NCI-H510A (cell line): ENCODE measurements around the gene MESD.
"Not testable (repeated sequence)": the region's sequence is repeated elsewhere in the genome, so short reads cannot be mapped to it uniquely, and the experiment has no call there.

Experiments
- DNase-seq: peaks from one replicate; lab custom pipeline; 2025; lab: John Stamatoyannopoulos, UW

MESD gene

DNA sequence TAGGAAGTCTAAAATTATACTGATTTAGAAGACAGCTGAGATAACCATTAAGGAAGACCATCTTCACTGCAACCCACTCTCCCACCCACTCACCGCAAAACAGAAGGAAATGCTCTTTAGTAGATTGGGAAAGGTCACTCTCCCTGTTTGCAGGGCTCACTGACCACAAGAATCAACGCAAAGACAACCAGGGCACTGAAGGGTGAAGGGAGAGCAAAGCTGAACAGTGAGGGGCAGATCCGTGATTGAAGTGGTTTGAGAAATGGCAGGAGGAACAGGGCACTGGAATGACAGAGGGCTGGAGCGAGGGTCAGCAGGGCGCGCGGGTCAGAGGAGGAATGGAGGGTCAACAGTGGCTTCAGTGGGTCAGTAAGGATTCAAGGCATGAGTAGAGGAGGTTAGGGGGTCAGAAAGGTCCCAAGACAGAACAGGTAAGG is 520 bp downstream of the MESD start:
- DNase-seq: no peak

DNA sequence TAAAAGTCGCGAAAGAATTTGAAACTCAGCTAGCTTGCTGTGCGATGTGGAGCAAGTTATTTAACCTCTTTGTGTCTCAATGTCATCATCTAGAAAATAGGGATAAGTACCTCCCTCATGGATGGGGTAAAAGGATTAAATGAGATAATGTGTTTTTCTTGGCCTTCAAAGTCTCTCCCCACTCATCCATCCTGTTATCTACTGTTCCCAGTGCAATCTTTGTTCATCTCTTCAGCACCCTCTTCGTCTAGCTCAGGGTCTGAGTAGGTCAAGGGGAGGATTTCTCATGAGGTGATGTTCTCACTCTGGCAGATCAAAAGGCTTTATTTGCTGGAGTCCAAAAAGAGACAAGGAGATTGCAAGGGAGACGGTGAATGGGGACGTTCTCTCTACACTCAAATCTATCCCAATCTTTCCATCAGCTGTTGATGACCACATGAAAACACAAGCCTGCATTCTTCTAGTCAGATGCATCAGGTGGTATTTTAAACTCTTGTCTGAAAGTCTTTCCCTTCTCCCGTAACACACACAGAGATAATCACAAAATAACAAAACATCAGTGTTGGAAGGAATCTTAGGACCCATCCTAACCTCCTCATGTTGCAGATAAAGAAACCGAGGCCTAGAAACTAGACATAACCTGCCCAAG is 1.3 kb downstream of the MESD start:
- no peak for DNase-seq

DNA sequence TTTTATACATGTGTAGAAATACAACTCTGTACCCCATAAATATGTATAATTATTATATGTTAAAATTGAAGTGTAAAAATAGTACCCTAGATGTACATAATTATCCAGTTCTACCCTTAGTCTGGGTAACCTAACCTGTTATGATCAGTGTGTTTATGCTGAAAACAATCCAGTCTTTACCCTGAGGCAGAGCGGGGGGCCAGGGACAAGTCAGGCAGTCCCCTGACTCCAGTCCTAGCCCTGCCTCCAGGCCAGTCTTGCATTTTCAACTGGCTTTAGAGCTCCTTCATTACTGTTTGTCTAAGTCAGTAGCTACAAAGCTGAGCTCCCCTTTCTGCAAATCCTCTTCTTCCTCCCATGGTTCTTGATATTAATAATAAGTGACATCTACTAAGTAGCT is 3.1 kb downstream of the MESD start:
- no peak for DNase-seq

DNA sequence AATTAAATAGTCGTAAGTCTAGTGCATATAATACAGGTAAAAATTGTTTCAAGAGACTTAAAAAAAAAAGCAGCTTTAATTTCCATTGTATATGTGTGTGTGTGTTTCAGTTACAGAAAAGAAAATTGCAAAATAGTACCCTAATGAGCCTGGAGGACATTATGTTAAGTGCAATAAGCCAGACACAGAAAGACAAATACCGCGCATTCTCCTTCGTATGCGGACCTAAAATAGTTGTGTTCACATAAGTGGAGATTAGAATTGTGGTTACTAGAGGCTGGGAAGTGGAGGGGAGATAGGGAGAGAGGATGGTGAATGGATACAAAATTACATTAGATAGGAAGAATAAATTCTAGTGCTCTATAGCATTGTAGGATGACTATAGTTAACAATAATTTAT is 3.6 kb downstream of the MESD start:
- no peak for DNase-seq

DNA sequence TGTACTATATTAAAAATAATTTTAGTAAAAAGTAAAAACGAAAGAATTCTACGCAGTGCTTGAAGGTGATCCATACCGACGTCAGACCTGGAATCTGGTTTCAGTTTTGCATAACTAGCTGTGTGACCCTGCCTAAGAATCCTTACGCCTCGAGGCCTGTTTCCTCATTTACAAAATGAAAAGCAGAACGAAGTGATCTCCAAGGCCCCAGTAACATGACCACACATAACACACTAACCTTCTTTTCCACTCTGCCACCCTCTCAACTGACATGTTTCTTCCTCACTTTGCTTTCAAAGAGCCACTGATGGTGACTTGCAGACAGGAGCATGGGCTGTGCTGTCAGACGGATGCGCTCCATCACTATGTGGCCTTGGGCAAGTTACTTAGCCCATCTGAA is 4.8 kb downstream of the MESD start:
- DNase-seq: no peak

DNA sequence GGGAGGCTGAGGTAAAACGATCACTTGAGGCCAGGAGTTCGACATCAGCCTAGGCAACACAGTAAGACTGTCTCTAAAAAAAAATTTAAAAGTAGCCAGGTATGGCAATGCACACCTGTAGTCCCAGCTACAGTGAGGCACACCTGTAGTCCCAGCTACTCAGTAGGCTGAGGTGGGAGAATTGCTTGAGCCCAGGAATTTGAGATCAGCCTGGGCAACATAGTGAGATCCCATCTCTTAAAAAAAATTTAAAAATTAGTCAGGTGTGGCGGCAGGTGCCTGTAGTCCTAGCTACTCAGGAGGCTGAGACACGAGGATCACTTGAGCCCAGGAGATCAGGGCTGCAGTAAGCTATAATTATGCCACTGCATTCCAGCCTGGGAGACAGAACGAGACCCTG is 6.8 kb downstream of the MESD start:
- DNase-seq: no peak

DNA sequence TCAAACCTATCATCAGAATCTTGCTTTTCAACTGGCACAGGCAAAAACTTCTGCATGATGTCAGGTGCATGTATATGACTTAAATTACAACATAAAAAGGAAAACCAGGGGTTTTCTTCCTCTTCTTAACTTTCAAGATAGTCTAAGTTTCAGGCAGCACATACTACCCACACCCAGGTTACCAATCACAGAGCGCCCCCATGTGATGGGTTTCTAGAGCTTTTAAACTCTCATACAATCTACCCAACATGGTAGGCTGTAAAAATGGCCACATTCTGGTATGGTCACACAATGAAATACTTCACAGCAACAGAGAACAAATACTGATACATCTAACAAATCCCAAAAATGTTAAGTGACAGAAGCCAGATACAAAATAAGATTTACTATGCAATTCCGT is 7.4 kb downstream of the MESD start:
- DNase-seq: no peak

DNA sequence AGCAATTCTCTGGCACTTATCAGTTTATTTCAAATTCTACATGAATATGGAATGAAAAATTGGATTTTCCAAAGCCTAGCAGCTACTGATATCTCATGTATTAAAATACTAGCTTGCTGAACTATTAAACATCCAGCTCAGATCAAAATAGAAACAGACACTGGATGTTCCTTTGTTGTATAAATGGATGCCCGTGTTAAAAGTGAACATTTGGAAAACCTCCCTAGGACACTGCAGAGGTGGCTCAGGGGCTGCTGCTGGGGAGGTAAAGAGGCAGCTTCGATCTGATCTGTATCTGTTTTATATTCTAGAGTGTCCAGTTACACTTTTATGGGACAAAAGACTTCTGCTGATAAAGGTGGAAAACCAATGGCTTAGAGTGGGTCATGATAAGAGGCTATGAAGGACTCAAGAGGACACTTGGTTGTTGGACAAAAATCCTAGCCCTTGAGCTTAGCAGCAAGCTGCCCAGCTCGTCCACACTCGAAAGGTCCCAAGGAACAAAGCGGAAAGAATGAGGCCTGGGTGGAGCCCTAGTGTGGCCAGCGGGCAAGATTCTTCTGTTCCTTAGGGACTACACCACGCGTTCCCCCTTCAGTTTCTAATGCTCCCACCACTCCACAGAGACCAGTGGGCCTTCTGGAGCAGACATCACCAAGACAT is 9.9 kb downstream of the MESD start:
- no peak for DNase-seq

DNA sequence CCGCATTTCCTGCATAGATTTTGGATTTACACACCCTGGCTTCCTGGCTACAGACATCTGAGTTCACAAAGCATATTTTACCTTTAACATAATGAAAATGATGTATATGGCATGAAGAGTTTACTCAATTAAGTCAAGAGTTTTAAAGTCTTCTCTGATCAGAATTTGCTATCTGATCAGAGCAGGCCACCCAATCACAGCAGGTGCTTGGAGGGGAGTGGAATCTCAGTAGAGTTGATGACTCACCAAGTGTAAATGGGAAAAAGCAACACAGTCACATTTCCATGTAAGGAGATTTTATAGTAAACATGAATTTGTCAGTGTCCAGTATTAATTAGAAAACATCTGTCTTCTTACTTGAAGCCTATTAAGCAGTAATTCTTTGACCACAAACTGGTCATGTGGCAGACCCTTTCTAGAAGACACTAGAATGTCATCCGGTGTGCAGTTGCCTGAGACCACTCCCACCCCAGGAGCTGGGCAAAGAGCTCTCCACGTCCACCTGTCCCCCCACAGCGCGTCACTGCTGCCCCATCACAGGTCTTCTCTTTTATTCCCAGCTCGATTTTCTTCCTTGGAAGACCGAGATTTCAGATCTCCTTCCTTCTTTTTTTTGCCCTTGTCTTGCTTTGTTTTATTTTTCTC is 10.8 kb downstream of the MESD start:
- DNase-seq: no peak

DNA sequence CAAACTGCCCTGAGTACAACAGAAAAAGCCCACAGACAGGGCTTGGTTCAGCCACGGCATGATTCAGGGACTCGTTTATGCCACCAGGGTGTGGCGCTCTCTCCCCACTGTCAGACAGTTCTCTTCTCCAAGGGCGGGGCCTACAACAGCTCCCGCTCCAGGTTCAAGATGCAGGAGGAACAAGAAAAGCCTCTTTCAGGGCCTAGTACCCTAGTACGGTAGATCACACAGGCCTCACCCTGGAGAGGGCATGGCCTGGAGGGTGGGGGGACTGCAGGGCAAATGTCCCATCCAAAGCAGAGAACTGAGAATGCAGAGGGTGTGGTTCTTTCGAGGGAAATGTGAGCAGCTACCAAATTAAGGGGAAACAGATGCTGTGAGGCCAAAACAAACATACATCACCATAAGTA is 12.0 kb downstream of the MESD start:
- DNase-seq: peak; percentile 49

DNA sequence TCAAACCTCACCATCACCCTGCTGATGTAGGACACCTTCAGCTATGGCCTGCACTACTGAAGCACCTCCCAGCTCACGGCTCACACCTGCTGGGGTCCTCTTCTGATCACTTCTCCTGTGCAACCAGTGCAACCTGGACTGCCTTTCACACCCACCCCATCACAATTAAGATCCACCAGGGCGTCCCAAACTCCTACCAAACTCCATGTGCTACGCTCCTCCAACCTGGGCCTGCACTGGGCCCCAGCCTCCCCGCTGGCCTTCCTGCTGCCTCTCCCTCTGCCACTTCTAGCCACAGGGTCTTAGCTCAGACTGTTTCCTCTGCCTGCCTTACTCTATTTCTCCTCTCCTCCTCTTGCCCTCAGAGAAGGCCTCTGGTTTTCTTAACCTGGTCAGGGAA is 12.8 kb downstream of the MESD start:
- no peak for DNase-seq

DNA sequence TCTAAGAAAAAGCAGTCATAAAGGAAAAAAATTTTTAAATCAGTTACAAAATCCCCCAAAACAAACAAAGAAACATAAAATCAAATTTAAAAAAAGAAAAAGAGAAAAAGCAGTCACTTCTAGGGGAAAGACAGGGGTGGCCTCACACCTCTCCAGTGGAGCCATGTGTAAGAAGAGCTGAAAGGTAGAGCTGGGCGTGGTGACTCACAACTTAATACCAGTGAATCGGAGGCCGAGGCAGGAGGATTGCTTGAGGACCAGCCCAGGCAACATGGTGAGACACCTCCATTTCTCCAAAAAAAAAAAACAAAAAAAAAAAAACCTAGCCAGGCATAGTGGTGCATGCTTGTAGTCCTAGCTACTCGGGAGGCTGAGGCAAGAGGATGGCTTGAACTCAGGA is 14.7 kb downstream of the MESD start:
- no peak for DNase-seq

DNA sequence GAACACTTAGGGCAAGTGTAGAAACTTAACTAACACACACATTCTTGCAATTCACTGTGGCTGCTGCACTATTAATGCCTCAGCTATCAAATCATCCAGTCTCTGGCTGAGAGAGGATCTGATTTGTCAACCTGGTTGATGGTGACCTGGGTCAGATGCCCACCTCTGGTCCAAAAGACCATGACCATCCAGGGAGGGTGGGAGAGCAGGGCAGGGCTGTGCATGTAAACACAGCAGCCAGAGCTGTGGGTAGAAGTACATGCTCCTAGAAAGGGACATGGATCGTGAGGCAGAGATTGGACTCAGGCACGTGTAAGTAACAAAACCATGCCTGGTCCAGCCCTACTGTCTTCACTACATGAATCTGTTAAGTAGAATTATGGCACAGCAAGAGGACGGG is 17.3 kb downstream of the MESD start:
- no peak for DNase-seq

DNA sequence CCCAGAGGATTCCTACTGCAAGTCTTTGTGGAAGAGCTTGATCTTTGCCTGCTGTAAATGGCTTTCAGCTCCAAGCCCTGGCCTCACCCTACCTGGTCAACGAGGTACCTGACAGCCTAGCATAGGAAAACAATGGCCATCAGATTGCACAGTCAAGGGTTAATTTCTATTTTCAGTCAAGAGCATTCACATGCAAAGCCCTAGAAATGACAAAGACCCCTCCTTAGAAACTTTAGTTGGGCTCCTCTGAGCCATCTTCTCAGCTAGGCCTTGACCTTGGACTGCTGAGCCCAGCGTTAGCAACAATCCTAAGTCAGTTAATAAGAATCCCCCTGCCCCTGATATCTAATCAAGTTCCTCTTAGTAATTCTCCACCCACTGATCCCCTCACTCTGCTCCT is 18.5 kb downstream of the MESD start:
- DNase-seq: no peak

DNA sequence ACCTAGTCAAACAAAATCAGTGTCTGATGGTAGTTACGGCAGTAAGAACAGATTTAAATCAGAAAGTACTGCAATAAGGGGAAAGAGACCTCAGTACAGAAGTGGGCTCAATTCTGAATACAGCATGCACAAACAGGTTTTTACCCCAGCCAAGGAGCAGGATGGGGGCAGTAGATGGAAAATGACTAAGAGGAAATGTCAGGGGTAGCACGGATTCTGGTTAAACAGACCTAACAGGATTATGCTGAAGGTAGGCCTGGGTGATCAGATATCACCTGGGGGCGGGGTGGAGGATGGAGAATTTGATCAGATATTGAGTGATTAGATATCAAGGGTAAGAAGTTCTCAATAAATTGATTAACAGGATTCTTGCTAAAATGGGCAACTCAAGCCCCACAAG is 19.0 kb downstream of the MESD start:
- DNase-seq: no peak

DNA sequence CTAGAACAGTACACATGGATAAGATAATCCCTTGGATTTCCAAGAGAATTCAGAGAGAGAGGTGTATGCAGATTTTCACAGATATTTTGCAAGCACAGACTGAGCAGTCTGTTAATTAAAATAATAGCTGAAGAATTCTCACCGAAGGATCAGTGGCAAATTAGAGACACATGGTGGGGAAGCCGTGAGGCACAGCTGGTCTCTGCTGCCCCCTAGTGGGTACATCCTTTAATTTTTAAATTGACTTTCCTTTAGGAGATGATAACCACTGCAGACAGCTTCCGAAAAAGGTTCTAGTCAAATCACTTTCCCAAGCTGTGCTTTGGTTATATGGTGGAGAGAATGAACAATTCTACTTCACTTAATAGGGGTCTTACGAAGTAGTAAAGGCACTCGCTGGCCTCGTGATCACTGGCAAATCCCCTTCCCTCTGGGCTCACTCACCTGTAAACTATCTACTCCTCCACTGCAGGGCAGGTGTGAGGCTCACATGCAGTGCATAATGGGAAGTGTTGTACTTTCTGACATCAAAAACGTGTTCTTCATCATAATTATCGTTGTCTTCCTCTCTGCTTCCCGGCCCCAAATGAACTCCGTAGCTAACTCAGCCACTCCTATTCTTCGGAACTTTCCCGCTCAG is 19.5 kb downstream of the MESD start:
- DNase-seq: no peak

DNA sequence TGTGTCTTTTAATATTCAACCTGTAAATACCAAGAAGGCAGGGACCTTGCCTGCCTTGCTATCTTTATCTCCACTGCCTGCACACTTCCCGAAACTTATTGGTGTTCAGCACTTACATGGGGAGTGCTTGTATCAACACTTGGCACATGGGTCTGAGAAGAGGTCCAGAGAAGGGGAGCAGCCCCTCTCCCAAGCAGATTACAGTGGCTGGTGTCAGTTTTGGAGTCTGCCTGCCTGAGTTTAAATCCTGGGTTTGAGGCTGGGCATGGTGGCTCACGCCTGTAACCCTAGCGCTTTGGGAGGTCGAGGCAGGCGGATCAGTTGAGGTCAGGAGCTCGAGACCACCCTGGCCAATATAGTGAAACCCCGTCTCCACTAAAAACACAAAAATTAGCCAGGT is 20.3 kb downstream of the MESD start:
- no peak for DNase-seq

DNA sequence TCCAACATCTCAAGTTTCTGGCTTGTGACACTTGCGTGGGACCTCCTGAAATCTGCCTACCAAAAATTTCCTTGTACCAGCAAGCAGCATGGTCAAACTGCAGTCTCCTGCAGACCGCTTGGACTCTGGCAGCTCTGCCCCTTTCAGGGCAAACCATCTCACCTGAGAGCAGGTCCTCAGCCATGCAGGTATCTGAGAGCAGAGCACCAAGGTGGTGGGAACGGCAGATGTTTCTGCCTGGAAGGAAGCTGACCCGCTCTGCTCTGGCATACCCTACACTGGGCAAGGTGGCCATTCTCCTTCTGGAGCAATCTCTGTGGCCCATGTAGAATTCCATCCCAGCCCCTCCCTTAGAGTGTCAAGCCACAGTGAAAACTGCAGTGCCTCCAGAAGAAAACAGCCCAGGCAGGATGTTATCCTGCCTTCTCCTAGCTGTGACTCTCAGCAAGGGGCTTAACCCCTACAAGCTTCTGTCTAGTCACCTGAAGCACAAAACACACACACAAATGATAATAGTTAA is 21.6 kb downstream of the MESD start:
- DNase-seq: no peak

DNA sequence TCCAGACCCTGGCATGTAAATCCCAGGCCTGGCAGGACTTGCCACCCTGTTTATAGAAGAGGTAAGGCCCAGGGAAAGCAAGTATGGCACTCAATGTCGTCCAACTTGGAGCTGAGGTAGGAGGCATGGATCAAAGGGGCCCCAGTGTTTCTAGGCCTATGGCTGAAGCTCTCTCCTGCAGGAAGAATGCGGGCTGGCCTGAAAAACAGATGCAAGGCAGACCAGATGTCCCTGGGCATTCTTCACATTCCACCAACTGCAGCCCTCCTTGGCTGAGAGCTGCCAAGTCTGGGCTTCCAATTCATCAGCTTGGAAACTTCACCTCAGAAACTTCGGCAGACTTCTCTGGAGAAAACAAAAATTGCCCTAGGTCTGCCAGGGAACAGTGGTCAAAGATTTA is 22.2 kb downstream of the MESD start:
- no peak for DNase-seq

DNA sequence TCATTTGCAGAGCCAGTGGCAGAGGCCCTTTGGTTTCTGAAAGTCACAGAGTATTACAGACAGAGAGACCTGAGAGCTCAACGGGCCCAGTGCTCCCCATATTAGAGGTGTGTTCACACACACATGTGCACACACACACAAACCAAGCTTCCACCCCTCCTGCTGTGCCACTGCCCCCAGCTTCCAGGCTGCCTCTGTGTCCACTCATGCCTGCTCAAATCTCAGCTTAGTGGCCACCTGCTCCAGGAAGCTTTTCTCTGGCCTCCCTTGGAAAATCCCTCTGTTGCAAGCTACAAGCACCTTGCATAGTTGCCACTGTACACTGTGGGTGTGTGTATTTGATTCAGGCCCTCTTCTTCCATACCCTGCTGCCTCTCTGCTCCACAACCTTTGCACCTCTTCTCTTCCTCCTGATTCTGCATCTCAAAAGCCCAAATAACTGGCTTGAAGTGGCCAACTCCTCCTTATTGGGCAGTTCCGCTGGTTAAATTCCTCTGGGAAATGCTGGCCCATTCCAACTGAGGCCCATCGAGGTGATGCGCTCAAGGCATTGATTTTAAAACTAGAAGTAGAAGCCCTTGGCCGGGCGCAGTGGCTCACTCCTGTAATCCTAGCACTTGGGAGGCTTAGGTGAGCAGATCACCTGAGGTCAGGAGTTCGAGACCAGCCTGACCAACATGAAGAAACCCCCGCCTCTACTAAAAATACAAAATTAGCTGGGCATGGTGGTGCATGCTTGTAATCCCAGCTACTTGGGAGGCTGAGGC is 23.0 kb downstream of the MESD start:
- DNase-seq: no peak

DNA sequence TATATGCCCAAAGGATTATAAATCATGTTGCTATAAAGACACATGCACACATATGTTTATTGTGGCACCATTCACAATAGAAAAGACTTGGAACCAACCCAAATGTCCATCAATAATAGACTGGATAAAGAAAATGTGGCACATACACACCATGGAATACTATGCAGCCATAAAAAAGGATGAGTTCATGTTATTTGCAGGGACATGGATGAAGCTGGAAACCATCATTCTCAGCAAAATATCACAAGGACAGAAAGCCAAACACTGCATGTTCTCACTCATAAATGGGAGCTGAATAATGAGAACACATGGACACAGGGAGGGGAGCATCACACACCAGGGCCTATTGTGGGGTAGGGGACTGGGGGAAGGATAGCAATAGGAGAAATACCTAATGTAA is 24.2 kb downstream of the MESD start:
- not testable (repeated sequence) for DNase-seq

DNA sequence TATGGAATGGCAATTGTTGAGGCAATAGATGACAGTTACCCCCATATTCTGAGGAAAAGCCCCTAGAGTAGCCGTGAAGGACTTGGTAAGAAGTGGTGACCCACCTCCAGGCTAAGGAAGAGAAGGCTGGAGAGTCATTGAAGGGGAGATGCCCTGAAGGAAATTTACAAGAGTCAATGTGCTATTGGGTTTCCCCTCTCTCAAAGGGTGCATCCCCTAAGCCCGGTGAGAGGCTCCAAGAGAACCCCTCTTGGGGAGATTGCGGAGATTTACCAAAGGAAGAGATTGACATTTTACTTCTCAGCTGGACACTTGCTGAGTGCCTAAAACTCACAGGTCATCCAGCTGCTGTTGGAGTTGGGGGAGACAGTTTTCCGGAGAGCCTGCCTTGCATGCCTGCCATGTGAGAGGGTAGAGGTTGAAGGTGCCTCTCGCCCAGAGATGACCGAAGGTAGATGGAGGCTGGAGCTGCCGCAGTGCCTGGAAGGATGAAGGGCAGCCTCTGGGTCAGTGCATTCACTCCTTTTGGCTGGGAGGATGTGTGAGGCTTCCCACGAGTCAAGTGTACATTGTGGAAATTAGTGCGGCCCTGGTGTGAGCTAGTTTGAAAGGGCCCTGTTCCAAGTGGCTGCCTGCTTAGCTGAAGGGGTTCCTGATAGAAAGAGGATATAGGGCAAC is 30.7 kb downstream of the MESD start:
- DNase-seq: no peak
